Right lobe of liver (tissue), 4 donors: ENCODE data around the gene BNIP2.

Experiments used
- CTCF ChIP-seq, 4 donors: fragments of 200-600 bp in 3 of 4; fragments of 450-650 bp in 1 of 4; IDR thresholded peaks; one replicate each; pipeline versions ENCODE4 v1.5.1 to v1.8.0; 2016 to 2022; ENCODE audit warnings: antibody characterized with exemption in 4 of 4, mild to moderate bottlenecking in 2 of 4
- POLR2A ChIP-seq: fragments of 450-650 bp; IDR thresholded peaks from one replicate; pipeline ENCODE4 v1.6.1; 2017; ENCODE audit warnings: antibody characterized with exemption, mild to moderate bottlenecking
- donor health status: DM: no; HTN: no; CAD: no.
- donor health status: DM: no; HTN: no; CAD: no.
- donor health status: DM: no; HTN: yes; CAD: no.

GRCh38 chr15:59687836-59688235 is 1.3 kb downstream of the BNIP2 start:
- TF ChIP-seq POLR2A (no peak), CTCF (IDR thresholded peaks at IDR 0.05) (peak in 1 of 4 donors; percentile 25)
